HG03439 (cell line): ENCODE results near the gene ROR2.
"Not testable (repeated sequence)": the region's sequence is repeated elsewhere in the genome, so short reads cannot be mapped to it uniquely, and the experiment has no call there.

Experiments used
- ATAC-seq: cut with Tn5 transposase; IDR thresholded peaks from one replicate; pipeline ENCODE4 v1.9.1; 2021; ENCODE audit warnings: mild to moderate bottlenecking, moderate library complexity; ENCODE audit not compliant: unreplicated experiment

ROR2 gene

DNA sequence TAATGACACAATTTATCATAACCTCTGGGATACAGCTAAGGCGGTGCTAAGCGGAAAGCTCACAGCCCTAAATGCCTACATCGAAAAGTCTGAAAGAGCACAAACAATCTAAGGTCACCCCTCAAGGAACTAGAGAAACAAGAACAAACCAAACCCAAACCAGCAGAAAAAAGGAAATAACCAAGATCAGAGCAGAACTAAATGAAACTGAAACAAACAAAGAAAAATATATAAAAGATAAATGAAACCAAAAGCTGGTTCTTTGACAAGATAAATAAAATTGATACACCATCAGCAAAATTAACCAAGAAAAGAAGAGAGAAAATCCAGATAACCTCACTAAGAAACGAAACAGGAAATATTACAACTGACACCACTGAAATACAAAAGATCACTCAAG is 409.5 kb downstream of the ROR2 start:
- ATAC-seq, result not testable (repeated sequence)

DNA sequence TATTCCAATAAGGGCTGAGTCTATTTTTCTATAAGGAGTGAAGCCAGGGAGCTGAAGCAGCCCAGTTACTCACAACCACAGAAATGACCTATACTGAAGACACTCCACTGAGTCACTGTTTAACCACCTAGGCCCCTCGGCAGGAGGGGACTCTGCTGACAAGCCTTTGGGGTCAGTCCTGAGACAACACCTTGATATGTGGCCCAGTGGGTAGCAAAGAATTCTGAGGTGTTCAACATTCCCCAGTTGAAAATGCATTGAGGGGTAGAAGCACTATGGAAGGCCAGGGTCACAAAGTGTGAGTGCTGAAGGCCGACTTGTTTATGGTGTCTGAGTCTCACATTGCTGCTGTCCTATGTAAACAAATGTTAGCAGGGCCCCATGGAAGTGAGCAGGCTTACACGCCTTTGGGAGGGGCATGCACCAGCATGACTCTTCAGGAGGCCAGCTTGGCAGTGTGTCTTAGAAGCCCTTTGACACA is 413.8 kb downstream of the ROR2 start:
- ATAC-seq, result no peak

DNA sequence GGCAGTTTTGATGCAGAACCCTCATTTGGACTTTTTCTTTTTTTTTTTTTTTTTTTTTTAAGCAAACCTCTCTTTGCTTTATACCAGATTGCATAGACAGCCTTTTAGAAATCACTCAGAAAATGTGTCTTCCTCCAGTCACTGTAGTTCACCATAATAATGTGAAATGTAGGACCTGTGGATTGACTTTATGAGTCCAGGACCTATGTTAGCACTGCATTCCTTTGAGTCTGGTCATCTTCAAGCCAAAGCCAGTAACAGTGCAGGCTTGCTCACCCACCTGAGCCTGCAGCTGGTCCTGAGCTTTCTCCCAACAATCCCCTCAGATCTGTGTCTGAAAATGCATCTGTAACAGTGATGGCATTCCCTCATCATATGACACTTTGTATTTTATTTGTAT is 415.7 kb downstream of the ROR2 start:
- ATAC-seq, result no peak

DNA sequence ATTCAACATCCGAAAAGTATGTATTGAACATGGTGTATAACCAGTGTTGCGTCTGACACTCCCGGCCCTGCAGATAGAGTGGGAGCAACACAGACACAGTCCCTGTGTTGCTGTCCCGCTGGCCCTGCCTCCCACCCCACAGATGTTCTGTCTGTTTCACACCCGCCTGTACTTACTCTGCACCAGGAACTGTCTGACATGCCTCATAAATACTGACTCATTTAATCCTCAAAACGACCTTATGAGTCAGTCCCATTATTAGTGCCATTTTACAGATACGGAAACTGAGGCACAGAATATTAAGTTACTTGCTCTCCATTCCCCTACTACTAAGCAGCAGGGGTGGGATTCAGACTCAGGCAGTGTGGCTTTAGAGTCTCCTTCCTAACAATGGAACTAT is 416.6 kb downstream of the ROR2 start:
- ATAC-seq, result no peak

DNA sequence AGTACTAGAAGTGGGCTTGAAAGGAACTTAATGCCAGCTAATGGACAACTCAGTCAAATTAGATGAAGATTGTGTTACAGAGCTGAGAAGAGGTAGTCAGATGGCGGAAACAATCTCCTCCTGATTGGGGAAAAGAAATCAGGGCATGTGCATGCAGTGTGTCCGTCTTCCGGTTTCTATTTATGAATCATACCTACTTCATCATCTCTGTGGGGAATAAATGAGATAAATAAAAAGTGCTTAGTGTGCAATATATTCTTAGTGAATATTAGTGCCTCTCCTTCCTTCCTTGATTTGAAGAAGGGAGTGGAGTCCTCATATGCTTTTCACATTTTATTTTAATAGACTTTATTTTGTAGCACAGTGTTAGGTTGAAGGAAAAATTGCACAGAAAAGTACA is 417.7 kb downstream of the ROR2 start:
- no peak for ATAC-seq

DNA sequence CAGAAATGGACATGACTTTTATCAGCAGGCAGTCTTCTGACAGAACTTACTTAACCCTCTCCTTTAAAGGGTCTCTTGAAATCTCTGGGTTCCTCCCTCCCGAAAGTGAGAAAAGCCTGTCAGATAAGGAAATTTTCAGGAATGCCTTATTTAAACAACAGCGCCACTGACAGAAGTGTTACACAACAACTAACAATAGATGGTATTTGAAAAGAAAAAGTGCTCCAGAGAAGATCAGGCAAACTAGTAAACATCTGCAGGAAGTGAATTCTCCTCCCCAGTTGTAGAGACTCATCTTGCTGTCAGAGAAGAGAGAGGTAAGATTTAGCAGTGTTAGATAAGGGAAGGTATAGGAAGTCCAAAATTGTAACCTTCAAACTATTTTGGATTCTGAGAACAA is 419.2 kb downstream of the ROR2 start:
- ATAC-seq, result no peak

DNA sequence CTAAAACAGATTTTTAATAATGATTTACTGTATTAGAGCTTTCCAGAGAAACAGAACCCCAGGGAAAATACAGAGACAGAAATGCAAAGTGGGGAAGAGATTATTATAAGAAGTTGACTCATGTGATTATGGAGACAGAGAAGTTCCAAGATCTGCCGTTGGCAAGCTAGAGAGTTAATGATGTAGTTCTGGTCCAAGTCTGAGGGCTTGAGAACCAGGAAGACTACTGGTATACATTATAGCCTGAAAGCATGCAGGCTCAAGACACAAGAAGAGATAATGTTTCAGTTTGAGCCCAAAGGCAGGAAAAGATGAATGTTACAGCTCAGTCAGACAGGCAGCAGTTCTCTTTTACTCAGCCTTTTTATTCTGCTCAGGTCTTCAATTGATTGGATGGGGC is 427.5 kb downstream of the ROR2 start:
- ATAC-seq, result no peak

DNA sequence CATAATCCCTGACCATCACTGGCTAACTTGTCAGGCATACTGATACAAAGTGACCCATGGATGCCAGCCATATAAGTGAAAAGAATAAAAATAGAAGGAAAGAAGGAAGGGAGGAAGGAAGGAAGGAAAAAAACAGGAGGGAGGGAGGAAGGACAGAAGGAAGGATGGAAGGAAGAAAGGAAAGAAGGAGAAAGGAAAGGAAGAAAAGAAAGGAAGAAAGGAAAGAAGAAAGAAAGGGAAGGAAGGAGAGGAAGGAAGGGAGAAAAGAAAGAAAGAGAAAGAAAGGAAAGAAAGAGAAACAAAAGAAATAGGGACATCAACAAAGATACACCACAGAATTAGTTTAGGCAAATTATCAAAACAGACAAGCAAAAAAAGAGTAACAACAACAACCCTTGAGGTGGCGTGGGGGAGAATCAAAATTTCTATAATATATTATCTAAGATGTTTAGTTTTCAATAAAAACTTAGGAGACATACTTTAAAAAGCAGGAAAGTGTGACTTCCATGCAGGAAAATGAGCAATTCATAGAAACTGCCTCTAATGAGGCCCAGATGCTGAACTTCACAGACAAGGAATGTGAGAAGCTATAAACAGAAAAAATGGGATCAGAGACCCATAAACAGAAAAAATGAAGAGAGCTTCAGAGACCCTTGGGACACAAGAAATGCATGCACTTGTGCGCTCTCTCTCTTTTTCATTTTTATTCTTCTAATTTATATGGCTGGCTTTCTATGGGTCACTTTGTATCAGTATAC is 430.3 kb downstream of the ROR2 start:
- no peak for ATAC-seq

DNA sequence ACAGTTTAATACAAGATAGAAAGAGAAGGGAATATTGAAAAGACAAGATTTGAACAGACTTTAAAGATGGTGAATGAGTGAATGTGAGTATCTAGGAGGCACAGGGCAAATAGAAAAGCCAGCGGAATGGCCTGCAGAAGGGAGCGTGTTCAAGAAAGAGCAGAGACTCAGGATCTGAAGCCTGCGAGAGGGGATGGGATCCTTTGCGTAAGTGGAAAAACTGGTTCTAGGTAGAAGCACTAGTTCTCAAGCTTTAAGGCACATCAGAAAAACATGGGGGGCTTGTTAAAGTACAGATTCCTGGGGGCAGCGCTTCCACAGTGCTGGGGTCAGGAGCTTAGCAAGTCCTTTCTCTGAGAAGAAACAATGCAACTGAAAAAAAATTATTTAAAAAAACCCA is 431.6 kb downstream of the ROR2 start:
- no peak for ATAC-seq

DNA sequence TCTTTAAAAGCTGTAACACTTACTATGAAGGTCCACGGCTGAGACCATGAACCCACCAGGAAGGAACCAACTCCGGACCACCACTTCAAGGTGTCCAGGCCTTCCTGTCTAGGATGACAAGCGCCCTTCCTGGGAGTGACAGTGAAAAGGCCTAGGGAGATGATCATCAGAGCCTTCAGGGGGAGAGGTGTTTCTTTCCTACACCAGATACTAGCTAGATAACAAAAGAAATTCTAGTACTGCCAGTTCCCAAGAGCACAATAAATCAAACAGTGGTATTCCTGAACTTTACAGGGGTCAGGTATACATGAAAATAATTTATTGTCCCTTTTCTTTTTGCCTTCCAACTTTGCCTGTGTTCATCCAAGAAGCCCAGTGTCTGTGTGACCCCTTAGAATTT is 432.2 kb downstream of the ROR2 start:
- ATAC-seq, result no peak

DNA sequence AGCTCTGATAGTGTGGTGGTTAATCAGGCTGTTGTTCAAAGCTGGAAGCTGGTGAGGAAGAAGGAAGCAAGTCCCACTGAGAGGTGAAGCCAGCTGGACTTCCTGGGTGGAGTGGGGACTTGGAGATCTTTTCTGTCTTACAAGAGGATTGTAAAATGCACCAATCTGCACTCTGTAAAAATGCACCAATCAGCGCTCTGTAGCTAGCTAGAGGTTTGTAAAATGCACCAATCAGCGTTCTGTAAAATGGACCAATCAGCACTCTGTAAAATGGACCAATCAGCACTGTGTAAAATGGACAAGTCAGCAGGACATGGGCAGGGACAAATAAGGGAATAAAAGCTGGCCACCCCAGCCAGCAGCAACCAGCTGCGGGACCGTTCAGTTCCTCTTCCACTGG is 432.7 kb downstream of the ROR2 start:
- ATAC-seq, result not testable (repeated sequence)

DNA sequence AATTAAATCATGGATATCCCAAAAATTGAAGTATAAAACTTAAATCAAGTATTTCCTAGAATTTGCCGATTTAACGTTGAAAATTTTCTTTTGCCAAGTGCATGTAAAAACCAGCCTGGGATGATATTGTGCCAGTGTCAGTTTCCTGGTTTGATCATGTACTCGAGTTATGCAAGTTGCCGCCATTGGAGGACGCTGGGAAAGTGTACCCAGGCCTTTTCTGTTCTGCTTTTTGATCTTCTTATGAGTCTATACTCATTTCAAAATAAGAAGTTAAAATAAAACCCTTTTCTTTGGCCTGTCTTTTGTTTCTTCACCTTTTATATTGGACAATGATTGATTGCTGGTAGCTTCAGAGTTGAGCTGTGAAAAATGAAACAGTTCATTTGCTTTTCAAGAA is 433.3 kb downstream of the ROR2 start:
- ATAC-seq, result no peak

DNA sequence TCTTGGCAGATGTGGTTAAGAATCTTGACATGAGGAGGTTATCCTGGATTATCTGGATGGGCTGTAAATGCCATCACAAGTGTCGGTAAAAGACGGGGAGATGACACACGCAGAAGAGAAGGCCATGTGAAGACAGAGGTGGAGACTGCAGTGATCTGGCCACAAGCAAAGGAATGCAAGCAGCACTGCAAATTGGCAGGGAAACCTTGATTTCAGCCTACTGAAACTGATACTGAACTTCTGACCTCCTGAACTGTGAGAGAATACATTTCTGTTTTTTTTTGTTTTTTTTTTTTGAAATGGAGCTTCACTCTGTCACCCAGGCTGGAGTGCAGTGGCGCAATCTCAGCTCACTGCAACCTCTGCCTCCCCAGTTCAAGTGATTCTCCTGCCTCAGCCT is 433.9 kb downstream of the ROR2 start:
- no peak for ATAC-seq

DNA sequence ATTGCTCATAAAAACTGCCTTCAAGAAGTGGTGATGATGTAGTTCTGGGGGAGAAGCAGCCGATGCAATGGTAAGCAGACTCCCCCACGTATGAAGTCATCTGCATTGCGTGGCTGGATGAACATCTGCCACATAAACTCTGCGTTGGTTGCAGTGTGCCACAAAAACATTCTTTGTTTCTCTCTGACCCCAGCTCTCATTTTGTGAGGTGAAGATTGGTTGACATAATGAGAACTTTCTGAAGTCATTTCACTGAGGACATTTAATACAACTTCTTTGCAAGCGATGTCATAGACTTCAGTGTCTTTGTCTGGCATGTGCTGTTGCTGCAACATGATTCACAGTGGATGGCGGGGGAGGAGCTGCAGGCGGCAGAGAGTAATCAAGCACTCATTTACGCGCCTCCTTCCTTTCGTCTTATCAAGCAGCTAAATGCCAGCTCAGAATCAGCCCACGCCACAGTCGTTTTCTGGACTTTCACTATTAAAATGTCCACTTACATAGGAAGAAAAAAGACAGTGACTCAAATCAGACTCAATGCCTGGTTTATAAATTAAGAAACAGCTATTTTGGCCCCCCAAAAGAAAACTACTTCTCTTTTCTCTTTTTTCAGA is 434.8 kb downstream of the ROR2 start:
- ATAC-seq, result no peak
